ENCODE measurements around the gene DDAH1. TPM values are rescaled to one million over a fixed set of nuclear protein-coding genes. Genes with fewer than 3 reads are reported as not detected.

Gene DDAH1
- polyA plus RNA-seq, 1 donor from 2014 or later = 42.7 TPM

GRCh38 chr1:85289848-85290335 is 175.1 kb downstream of the DDAH1 start:
- H3K4me3 ChIP-seq (ENCODE audit: low read length) = no peak overlapping the region
- H3F3A ChIP-seq (ENCODE audit: insufficient read depth, low read length, poor library complexity, severe bottlenecking) = no peaks in the 10 kb centered on the region
- H3K79me2 ChIP-seq (replicated peaks; ENCODE audit: insufficient read depth, low read length) = no peaks in the 10 kb centered on the region
- no peaks in the 10 kb centered on the region for H3K36me3 ChIP-seq (ENCODE audit: insufficient read depth, low read length)
- H3K27ac ChIP-seq (ENCODE audit: low read length) = no peak overlapping the region
- H2AFZ ChIP-seq (ENCODE audit: low read depth, low read length) = no peak overlapping the region
- H3K4me2 ChIP-seq (ENCODE audit: low read length) = no peak overlapping the region
- TF ChIP-seq MXI1 (conservative IDR thresholded peaks at IDR 0.05; ENCODE audit: poor library complexity, severe bottlenecking) (no peak), EP300 (conservative IDR thresholded peaks at IDR 0.05; ENCODE audit: poor library complexity, severe bottlenecking) (no peak), POLR2AphosphoS5 (IDR thresholded peaks at IDR 0.05) (no peak), CTCF (IDR thresholded peaks at IDR 0.05; ENCODE audit: poor library complexity, severe bottlenecking) (no peak)
- H3K9ac ChIP-seq (ENCODE audit: low read length) = no peak overlapping the region
- H4K20me1 ChIP-seq (ENCODE audit: insufficient read depth) = no peaks in the 10 kb centered on the region
- no peaks in the 10 kb centered on the region for H3K9me3 ChIP-seq (ENCODE audit: low read length)
- no peaks in the 10 kb centered on the region for H3K9me2 ChIP-seq (ENCODE audit: insufficient read depth, low read length)
- no peaks in the 10 kb centered on the region for H3K27me3 ChIP-seq (ENCODE audit: insufficient read depth, low read depth, low read length)

DNA sequence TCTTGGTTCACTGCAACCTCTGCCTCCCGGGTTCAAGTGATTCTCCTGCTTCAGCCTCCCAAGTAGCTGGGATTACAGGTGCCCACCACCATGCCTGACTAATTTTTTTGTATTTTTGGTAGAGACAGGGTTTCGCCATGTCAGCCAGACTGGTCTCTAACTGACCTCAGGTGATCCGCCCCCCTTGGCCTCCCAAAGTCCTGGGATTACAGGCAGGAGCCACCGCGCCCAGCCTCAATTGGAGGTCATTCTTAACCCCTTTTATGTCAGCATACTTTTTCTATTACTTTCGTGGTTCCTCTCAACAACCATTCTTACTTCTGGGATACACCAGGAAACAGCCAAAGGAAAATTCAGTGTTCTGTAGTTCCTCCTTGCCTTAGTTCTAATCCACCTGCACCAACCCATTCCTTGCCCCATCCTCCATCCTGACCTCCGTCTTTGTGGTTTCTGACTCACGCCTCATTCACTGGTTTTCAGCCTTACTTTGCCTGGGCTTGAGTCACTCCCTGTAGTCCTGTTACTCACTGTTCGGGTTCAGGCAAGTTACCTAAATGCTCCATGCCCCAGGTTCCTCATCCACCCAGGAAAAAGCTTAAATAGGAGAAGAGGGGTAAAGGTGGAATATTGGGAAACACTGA is 175.6 kb downstream of the DDAH1 start:
- Histone ChIP-seq H2AFZ (ENCODE audit: low read depth, low read length) (no peak overlapping the region), H3K4me2 (ENCODE audit: low read length) (no peak overlapping the region), H3K27ac (ENCODE audit: low read length) (no peak overlapping the region), H3F3A (ENCODE audit: insufficient read depth, low read length, poor library complexity, severe bottlenecking) (no peaks in the 10 kb centered on the region), H3K4me3 (ENCODE audit: low read length) (no peak overlapping the region), H3K9me3 (ENCODE audit: low read length) (no peaks in the 10 kb centered on the region), H3K36me3 (ENCODE audit: insufficient read depth, low read length) (no peaks in the 10 kb centered on the region), H3K9me2 (ENCODE audit: insufficient read depth, low read length) (no peaks in the 10 kb centered on the region), H3K9ac (ENCODE audit: low read length) (no peak overlapping the region), H3K27me3 (ENCODE audit: insufficient read depth, low read depth, low read length) (no peaks in the 10 kb centered on the region), H3K79me2 (replicated peaks; ENCODE audit: insufficient read depth, low read length) (no peaks in the 10 kb centered on the region), H4K20me1 (ENCODE audit: insufficient read depth) (no peaks in the 10 kb centered on the region)
- no peak for TF ChIP-seq CTCF (IDR thresholded peaks at IDR 0.05; ENCODE audit: poor library complexity, severe bottlenecking)
- no peak for TF ChIP-seq POLR2AphosphoS5 (IDR thresholded peaks at IDR 0.05)
- no peak for TF ChIP-seq EZH2 (IDR thresholded peaks at IDR 0.05; ENCODE audit: borderline replicate concordance, insufficient read depth, low read length, poor library complexity, severe bottlenecking)
- TF ChIP-seq SMC3 (conservative IDR thresholded peaks at IDR 0.05; ENCODE audit: poor library complexity) = no peak
- no peak for TF ChIP-seq EP300 (conservative IDR thresholded peaks at IDR 0.05; ENCODE audit: poor library complexity, severe bottlenecking)
- TF ChIP-seq REST (IDR thresholded peaks at IDR 0.05; ENCODE audit: borderline replicate concordance) = no peak
- no peak for TF ChIP-seq RAD21 (conservative IDR thresholded peaks at IDR 0.05)
- no peak for TF ChIP-seq TAF1 (IDR thresholded peaks at IDR 0.05; ENCODE audit: low read depth)
- no peak for TF ChIP-seq MXI1 (conservative IDR thresholded peaks at IDR 0.05; ENCODE audit: poor library complexity, severe bottlenecking)

All from neural cell (in vitro differentiated cells).